ENCODE data around the gene IRF2BP1. TPM values are rescaled to one million over a fixed set of nuclear protein-coding genes. Genes with fewer than 3 reads are reported as not detected.

IRF2BP1 gene
- total RNA-seq, 4 donors from 2014 or later = 14.6 to 22.4 (median 20.0) TPM

GRCh38 chr19:45889210-45889885 lies 3.4 kb upstream of the IRF2BP1 start:
- Histone ChIP-seq H3K4me1 (peaks cover 10 to 25% (median 11%) of the 10 kb centered on the region in 3 donors), H3K27ac (no peak overlapping the region), H3K4me3 (no peak overlapping the region), H3K27me3 (no peaks in the 10 kb centered on the region), H3K36me3 (peaks cover 0 to 30% (median 0%) of the 10 kb centered on the region in 3 donors), H3K9me3 (no peaks in the 10 kb centered on the region)
- DNase-seq = no peak
- intact Hi-C loops (cut with DNase I) = no loop called here
- 65 to 73% methylated on average over 5 to 6 of the region's 6 CpGs for WGBS, 2 donors
- TF ChIP-seq, protein P1, sequence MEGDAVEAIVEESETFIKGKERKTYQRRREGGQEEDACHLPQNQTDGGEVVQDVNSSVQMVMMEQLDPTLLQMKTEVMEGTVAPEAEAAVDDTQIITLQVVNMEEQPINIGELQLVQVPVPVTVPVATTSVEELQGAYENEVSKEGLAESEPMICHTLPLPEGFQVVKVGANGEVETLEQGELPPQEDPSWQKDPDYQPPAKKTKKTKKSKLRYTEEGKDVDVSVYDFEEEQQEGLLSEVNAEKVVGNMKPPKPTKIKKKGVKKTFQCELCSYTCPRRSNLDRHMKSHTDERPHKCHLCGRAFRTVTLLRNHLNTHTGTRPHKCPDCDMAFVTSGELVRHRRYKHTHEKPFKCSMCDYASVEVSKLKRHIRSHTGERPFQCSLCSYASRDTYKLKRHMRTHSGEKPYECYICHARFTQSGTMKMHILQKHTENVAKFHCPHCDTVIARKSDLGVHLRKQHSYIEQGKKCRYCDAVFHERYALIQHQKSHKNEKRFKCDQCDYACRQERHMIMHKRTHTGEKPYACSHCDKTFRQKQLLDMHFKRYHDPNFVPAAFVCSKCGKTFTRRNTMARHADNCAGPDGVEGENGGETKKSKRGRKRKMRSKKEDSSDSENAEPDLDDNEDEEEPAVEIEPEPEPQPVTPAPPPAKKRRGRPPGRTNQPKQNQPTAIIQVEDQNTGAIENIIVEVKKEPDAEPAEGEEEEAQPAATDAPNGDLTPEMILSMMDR (IDR thresholded peaks at IDR 0.05) = no peak
- no peak for TF ChIP-seq POLR2A (IDR thresholded peaks at IDR 0.05)

DNA sequence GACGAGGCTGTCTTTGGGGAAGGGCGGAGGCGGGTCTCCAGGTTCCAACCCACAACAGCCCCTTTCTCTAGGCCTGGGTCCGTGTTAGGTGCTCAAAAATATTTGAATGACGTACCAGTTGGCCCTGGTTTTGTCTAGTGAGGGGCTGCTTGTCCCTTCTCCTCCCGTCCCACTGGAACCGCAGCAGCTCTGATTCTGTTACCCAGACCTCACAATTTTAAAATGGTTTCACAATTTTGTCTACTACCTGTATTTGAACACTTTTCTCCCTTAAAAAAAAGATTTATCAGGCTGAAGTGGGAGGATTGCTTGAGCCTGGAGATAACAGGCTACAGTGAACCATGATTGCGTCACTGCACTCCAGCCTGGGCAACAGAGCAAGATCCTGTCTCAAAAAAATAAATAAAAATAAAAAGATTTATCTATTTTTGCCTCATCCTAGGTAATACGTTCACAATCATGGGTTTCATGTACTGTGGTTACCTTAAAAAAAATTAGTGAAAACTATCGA lies 1.3 kb upstream of the IRF2BP1 start:
- TF ChIP-seq POLR2A (IDR thresholded peaks at IDR 0.05) = no peak
- TF ChIP-seq, protein P1 (IDR thresholded peaks at IDR 0.05) = no peak
- no peaks in the 10 kb centered on the region for H3K27me3 ChIP-seq
- peak overlapping the region; percentile 89 to 96 (median 96) for H3K27ac ChIP-seq
- peaks cover 0 to 29% (median 0%) of the 10 kb centered on the region in 3 donors for H3K36me3 ChIP-seq
- WGBS, 2 donors = 35 to 45% methylated on average over 9 to 10 of the region's 10 CpGs
- no peak for DNase-seq
- intact Hi-C loops (cut with DNase I) = no loop called here
- peak overlapping the region; percentile 62 to 79 (median 71) for H3K4me3 ChIP-seq
- no peaks in the 10 kb centered on the region for H3K9me3 ChIP-seq
- H3K4me1 ChIP-seq = peaks cover 27 to 46% (median 29%) of the 10 kb centered on the region in 3 donors

- peaks cover 0 to 25% (median 0%) of the 10 kb centered on the region in 3 donors for H3K36me3 ChIP-seq
- H3K27me3 ChIP-seq = no peaks in the 10 kb centered on the region
- intact Hi-C loops (cut with DNase I) = no loop called here
- peak in 2 of 4 donors; percentile 23 to 66 for TF ChIP-seq POLR2A (IDR thresholded peaks at IDR 0.05)
- TF ChIP-seq, protein P1 (IDR thresholded peaks at IDR 0.05) = peak in 1 of 6 experiments; percentile 24
- no peaks in the 10 kb centered on the region for H3K9me3 ChIP-seq
- peaks cover 27 to 53% (median 35%) of the 10 kb centered on the region in 3 donors for H3K4me1 ChIP-seq
- 1% methylated on average over 16 to 18 of the region's 32 CpGs for WGBS, 2 donors
- peak; percentile 63 for DNase-seq
- peak overlapping the region; percentile 62 to 79 (median 71) for H3K4me3 ChIP-seq
- H3K27ac ChIP-seq = peak overlapping the region; percentile 89 to 96 (median 96)
Observed at GRCh38 chr19:45886427-45887199, 672 bp upstream of the IRF2BP1 start.

- WGBS, 2 donors = 76 to 93% methylated on average over 9 to 16 of the region's 72 CpGs
- no peak for DNase-seq
Observed at GRCh38 chr19:45884682-45885555, 1.0 kb downstream of the IRF2BP1 start.

More at GRCh38 chr19:45884682-45885555, 1.0 kb downstream of the IRF2BP1 start:
- Histone ChIP-seq H3K36me3 (peaks cover 0 to 12% (median 0%) of the 10 kb centered on the region in 3 donors), H3K9me3 (no peaks in the 10 kb centered on the region), H3K27ac (peak overlapping the region; percentile 89 to 96 (median 96)), H3K4me3 (peak overlapping the region; percentile 62 to 79 (median 71)), H3K4me1 (peaks cover 27 to 58% (median 35%) of the 10 kb centered on the region in 3 donors), H3K27me3 (no peaks in the 10 kb centered on the region)
- no peak for TF ChIP-seq POLR2A (IDR thresholded peaks at IDR 0.05)
- TF ChIP-seq, protein P1 (IDR thresholded peaks at IDR 0.05) = no peak
- intact Hi-C loops (cut with DNase I) = no loop called here
